Dermis blood vessel endothelial cell (primary cell): Measurements from ENCODE around the gene RASL10B. TPM values are rescaled to one million over a fixed set of nuclear protein-coding genes. Genes with fewer than 3 reads are reported as not detected.
A peak's percentile ranks its signal among the peaks of the same experiment; 100 is the strongest.
"Not testable (repeated sequence)": the region's sequence is repeated elsewhere in the genome, so short reads cannot be mapped to it uniquely, and the experiment has no call there.

Experiments
- DNase-seq: peaks from one replicate; pipeline ENCODE4 v3.0.0; 2010
- total RNA-seq: library from RNA; depleted of rRNA; stranded (reverse); fragments of >200 nt; gene quantifications from 2 replicates; pipeline ENCODE4 v1.2.3, GENCODE V29; 2014

RASL10B gene
- total RNA-seq: under 0.01 and 0.09 TPM in 2 replicates

GRCh38 chr17:35731239-35731916, at the start of gene RASL10B:
RASL10B (plus strand) TSS chr17:35731639; CDS start chr17:35735185, 3,546 bp downstream.
- DNase-seq: peak; percentile 55

- no peak for DNase-seq
Observed at GRCh38 chr17:35683591-35683990, 47.8 kb upstream of the RASL10B start.

GRCh38 chr17:35684055-35684802, 47.2 kb upstream of the RASL10B start:
- peak; percentile 20 for DNase-seq

- no peak for DNase-seq
Observed at GRCh38 chr17:35692512-35693210, 38.8 kb upstream of the RASL10B start.

GRCh38 chr17:35693662-35694061, 37.8 kb upstream of the RASL10B start:
- no peak for DNase-seq

GRCh38 chr17:35694906-35695305, 36.5 kb upstream of the RASL10B start:
- DNase-seq: no peak

GRCh38 chr17:35695613-35696012, 35.8 kb upstream of the RASL10B start:
- no peak for DNase-seq

GRCh38 chr17:35698800-35699199, 32.6 kb upstream of the RASL10B start:
- DNase-seq: no peak

GRCh38 chr17:35700150-35700549, 31.3 kb upstream of the RASL10B start:
- DNase-seq: no peak

GRCh38 chr17:35701491-35701890, 29.9 kb upstream of the RASL10B start:
- no peak for DNase-seq

GRCh38 chr17:35703308-35703707, 28.1 kb upstream of the RASL10B start:
- not testable (repeated sequence) for DNase-seq

- DNase-seq: no peak
Observed at GRCh38 chr17:35705230-35705629, 26.2 kb upstream of the RASL10B start.

- no peak for DNase-seq
Observed at GRCh38 chr17:35705705-35706104, 25.7 kb upstream of the RASL10B start.

- DNase-seq: no peak
Observed at GRCh38 chr17:35708149-35708548, 23.3 kb upstream of the RASL10B start.

GRCh38 chr17:35708951-35709350, 22.5 kb upstream of the RASL10B start:
- DNase-seq: no peak

GRCh38 chr17:35709874-35710273, 21.6 kb upstream of the RASL10B start:
- DNase-seq: no peak

- DNase-seq: no peak
Observed at GRCh38 chr17:35710950-35711349, 20.5 kb upstream of the RASL10B start.

GRCh38 chr17:35713069-35713728, 18.2 kb upstream of the RASL10B start:
- DNase-seq: peak; percentile 97

- DNase-seq: no peak
Observed at GRCh38 chr17:35714988-35715387, 16.5 kb upstream of the RASL10B start.

GRCh38 chr17:35715416-35715815, 16.0 kb upstream of the RASL10B start:
- DNase-seq: no peak

GRCh38 chr17:35716173-35716572, 15.3 kb upstream of the RASL10B start:
- no peak for DNase-seq

GRCh38 chr17:35716897-35717465, 14.5 kb upstream of the RASL10B start:
- no peak for DNase-seq

- DNase-seq: no peak
Observed at GRCh38 chr17:35717475-35717874, 14.0 kb upstream of the RASL10B start.
